HG03442 (cell line): ENCODE data around the gene SLC6A11.

Source experiments
- ATAC-seq: cut with Tn5 transposase; IDR thresholded peaks from one replicate; pipeline ENCODE4 v1.9.1; 2021; ENCODE audit warnings: mild to moderate bottlenecking, moderate library complexity; ENCODE audit not compliant: unreplicated experiment

SLC6A11 gene

DNA sequence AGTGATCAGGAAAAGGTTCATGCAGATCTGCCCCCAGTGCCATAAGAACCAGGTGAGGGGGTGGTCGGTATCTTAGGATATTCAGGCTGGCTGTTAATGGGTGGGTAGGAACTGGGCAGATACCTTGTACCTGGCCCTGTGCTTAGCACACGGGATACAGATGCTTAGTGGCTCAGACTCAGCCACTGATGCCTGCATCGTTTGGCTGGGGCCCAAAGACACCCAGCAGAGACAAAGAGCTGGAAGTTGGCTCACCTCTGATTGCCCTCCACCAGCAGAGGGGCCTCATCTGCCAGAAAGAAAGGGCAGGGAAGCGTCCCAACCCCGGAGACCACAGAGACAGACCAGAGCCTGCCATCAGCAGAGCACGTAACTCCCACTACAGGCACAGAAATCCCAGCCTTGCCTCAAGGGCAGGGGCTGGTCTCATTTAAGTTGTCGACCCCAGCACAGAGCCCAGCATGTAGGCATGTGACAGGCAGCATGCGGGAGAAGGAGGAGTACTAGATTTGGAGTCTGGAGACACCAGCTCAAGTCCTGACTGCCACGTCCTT is 112.5 kb downstream of the SLC6A11 start:
- no peak for ATAC-seq

DNA sequence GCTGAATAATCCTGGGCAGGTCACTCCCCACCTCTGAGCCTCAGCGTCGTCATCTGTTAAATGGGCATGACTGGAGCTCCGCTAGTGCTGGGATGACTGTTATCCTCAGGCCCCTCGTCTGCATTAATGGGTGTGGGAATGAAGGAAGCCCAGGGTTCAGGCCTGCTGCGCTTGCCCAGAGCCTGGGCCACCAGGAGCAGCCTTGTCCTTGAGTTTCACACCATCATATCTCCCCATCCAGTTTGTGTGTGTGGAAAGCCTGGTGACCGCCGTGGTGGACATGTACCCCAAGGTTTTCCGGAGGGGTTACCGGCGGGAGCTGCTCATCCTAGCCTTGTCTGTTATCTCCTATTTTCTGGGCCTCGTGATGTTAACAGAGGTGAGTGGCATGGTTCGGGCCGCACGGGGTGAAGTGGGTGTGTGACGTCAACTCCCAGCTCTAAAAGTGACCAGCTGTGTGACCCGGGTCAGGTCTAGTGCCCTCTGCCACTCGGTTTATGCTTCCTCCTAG is 113.0 kb downstream of the SLC6A11 start:
- ATAC-seq: no peak

- ATAC-seq: no peak
Observed at GRCh38 chr3:10929978-10930665, 114.1 kb downstream of the SLC6A11 start.

DNA sequence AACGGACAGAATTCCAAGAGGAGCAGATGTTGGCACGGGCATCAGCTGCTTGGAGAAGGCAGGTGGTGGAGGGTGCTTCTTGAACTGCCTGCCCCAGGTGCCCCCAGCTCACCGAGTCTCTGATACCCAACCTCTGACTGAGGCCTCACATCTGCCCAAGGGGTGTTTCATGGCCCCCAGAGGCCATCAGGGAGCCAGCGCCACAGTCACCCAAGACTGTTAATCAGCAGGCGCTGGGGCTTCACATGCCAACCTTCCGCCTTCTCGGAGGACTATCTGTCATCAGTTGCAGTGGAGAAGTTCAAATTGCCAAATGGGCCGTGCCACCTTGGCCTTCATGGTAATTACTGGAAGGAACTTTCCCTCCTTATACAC is 114.6 kb downstream of the SLC6A11 start:
- no peak for ATAC-seq

GRCh38 chr3:10932596-10932995 is 116.6 kb downstream of the SLC6A11 start:
- no peak for ATAC-seq

GRCh38 chr3:10933021-10933420 is 117.0 kb downstream of the SLC6A11 start:
- no peak for ATAC-seq

DNA sequence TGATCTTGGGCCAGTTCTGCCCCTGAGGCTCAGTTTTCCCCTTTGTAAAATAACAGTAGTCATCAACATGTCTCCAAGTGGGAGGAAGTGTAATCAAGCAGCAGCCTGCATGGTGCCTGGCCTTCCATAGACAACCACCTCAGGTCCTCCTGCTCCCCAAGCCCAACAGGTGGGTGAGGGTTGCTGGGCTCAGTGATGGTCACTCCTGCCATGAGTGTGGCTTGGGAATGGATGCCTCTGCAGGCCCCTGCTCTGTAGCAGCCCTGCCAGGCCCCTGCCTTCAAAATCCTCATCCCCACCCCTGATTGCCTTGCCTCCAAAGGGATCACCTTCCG is 117.4 kb downstream of the SLC6A11 start:
- ATAC-seq: no peak

GRCh38 chr3:10933805-10934481 is 117.9 kb downstream of the SLC6A11 start:
- no peak for ATAC-seq

GRCh38 chr3:10935028-10935427 is 119.0 kb downstream of the SLC6A11 start:
- no peak for ATAC-seq

DNA sequence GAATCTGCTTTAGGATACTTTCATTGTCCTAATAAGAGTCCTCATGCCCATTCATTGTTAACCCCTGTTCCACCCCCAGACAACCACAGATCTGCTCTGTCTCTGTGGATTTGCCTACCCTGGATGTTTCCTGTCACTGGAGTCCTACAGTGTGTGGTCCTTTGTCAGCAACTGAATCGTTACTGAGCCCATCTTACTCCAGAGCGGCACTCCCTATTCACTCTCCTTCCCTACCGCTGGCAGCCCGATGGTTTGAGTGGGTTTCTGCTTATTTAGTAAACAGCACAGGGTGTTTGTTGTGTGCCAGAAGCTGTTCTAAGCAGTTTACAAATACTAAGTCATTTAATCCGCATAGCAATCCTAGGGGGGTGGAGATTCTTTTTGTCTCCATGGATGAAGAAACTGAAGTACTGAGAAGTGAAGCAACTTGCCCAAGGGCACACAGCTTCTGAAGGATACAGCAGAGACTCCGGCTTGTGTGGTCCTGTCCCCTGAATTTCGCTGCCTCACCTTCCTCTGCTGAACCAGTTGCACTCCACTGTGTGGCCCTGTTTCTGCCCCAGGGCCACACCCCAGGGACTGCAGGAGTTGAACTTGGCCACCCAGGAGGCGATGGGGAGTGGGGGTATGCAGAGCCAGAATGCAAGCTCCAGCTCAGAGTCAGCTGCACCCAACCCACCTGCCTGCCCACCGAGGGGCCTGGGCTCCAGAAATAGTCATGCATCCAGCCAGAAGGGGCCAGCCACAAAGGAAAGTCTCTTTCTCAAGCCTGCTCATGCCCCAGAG is 120.0 kb downstream of the SLC6A11 start:
- ATAC-seq: no peak

GRCh38 chr3:10936686-10937085 is 120.7 kb downstream of the SLC6A11 start:
- ATAC-seq: no peak

- ATAC-seq: no peak
Observed at GRCh38 chr3:10937141-10937825, 121.3 kb downstream of the SLC6A11 start.

DNA sequence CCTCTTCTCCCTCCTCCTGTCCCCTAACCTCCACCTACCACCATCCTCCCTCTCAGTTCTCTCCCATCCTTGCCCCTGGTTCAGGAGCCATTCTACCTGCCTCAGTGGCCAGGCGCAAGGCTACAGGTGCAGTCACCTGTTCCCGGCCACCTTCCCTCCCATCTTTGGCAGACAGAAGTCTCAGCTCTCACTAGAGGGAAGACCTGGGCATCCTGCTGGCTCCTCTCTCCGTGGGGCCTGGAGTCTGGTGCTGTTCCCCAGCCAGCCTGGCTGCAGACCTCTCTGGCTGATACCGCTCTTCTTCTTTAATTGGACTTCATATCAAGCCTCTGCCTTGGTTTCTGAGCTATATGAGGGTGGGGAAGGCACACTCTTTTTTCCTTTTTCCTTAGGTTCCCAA is 123.5 kb downstream of the SLC6A11 start:
- no peak for ATAC-seq

GRCh38 chr3:10940106-10940505 is 124.1 kb downstream of the SLC6A11 start:
- ATAC-seq: no peak

DNA sequence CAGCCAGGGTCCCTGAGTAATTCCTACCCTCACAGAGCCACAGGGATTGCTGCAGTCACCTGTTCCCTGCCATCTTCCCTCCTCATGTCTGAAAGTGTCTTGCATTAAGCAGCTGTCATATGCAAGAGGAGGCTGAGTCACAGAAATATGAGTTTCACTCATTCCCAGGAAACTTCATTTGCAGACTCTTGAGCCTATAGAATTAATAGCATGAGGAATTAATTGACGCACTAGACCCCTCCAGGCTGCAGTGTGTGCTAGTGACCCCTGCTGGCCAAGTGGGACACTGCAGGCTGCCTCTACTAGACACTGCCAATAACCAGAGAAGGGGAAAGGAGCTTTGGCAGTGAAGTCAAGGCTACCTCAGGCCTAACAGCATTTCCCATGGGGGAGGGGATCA is 125.9 kb downstream of the SLC6A11 start:
- no peak for ATAC-seq

- ATAC-seq: no peak
Observed at GRCh38 chr3:10942690-10943205, 126.7 kb downstream of the SLC6A11 start.

GRCh38 chr3:10944866-10945265 is 128.8 kb downstream of the SLC6A11 start:
- no peak for ATAC-seq

DNA sequence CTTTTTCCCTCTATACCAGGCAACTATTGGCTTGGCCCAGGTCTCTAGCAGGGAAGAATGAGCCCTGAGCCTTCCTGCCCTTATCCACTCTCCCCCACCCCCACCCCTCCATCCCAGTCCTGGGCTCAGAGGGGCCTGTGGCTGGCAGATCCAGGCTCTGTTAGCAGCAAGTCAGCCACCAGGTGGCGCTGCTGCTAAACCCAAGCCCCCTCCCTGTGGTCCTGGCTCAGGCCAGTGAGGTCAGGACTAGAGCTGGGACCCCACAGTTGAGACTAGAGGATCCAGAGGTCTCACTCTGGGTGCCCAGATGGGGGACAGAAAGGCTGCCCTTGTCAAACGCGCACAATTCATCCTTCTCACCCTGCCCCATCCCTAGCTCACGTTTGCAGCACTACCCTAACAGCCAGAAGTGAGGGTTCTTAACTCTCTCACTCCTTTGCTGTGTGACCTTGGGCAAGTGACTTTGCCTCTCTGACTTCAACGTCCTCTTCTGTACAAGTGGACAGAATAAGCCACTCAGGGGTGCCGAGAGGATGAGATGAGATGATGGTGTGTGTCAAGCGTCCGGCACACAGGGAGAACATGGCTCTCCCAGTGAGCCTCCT is 129.8 kb downstream of the SLC6A11 start:
- ATAC-seq: no peak

GRCh38 chr3:10946526-10946925 is 130.5 kb downstream of the SLC6A11 start:
- ATAC-seq: no peak

- ATAC-seq: no peak
Observed at GRCh38 chr3:10948326-10948725, 132.3 kb downstream of the SLC6A11 start.
